HepG2 (cell line): ENCODE data around the gene DYNC2LI1. TPM values are rescaled to one million over a fixed set of nuclear protein-coding genes. Genes with fewer than 3 reads are reported as not detected.
A peak's percentile ranks its signal among the peaks of the same experiment; 100 is the strongest.

Experiments
- GATAD1 ChIP-seq: IDR thresholded peaks from 2 replicates; pipeline ENCODE4 v1.6.1; 2016; ENCODE audit warnings: missing genetic modification reagents, missing compliant biosample characterization
- KLF9 ChIP-seq: IDR thresholded peaks from 2 replicates; pipeline ENCODE4 v1.6.1; 2016; ENCODE audit warnings: low read depth
- MAZ ChIP-seq, 2 experiments: sonication (generic) in 1 of 2; formaldehyde crosslinking in 1 of 2; IDR thresholded peaks; 2 replicates each; pipeline versions ENCODE4 v1.5.0 to v1.6.1; 2012 to 2020; ENCODE audit warnings: low read depth in 2 of 2, mild to moderate bottlenecking in 2 of 2, borderline replicate concordance in 1 of 2, improper control_type of control experiment in 1 of 2, low read length in 1 of 2, missing genetic modification reagents in 1 of 2, moderate library complexity in 1 of 2
- NR2F1 ChIP-seq, 2 experiments: fragments of 450-650 bp in 1 of 2; formaldehyde crosslinking in 1 of 2; IDR thresholded peaks; 2 replicates each; pipeline versions ENCODE4 v1.5.0 to v1.6.1; 2016 to 2020; ENCODE audit warnings: mild to moderate bottlenecking in 1 of 2, missing compliant biosample characterization in 1 of 2, missing genetic modification reagents in 1 of 2, moderate library complexity in 1 of 2
- REXO4 ChIP-seq: sonication (generic); formaldehyde crosslinking; IDR thresholded peaks from 2 replicates; pipeline ENCODE4 v1.8.0; 2022; ENCODE audit warnings: missing genetic modification reagents, mild to moderate bottlenecking, borderline replicate concordance
- SALL1 ChIP-seq: sonication (generic); formaldehyde crosslinking; IDR thresholded peaks from 2 replicates; pipeline ENCODE4 v1.8.0; 2022; ENCODE audit warnings: mild to moderate bottlenecking, missing genetic modification reagents
- SRSF1 ChIP-seq: fragments of 200-400 bp; formaldehyde crosslinking; optimal IDR thresholded peaks from 2 replicates; pipeline ENCODE3; 2017; ENCODE audit warnings: mild to moderate bottlenecking, low read depth, low read length, moderate library complexity
- SRSF4 ChIP-seq: fragments of 200-400 bp; formaldehyde crosslinking; IDR thresholded peaks from one replicate; pipeline ENCODE4 v1.6.1; 2018; ENCODE audit warnings: mild to moderate bottlenecking, low read depth, low read length, moderate library complexity; ENCODE audit not compliant: poor library complexity, severe bottlenecking
- STAT5B ChIP-seq: sonication (generic); formaldehyde crosslinking; IDR thresholded peaks from 2 replicates; pipeline ENCODE4 v1.4.0; 2020; ENCODE audit warnings: missing genetic modification reagents
- ZBTB38 ChIP-seq: sonication (generic); formaldehyde crosslinking; IDR thresholded peaks from 2 replicates; pipeline ENCODE4 v1.5.1; 2020; ENCODE audit warnings: mild to moderate bottlenecking, missing genetic modification reagents
- ZNF20 ChIP-seq: sonication (generic); formaldehyde crosslinking; IDR thresholded peaks from 2 replicates; pipeline ENCODE4 v1.4.0; 2020; ENCODE audit warnings: mild to moderate bottlenecking, moderate library complexity, missing genetic modification reagents
- ZNF281 ChIP-seq: sonication (generic); formaldehyde crosslinking; IDR thresholded peaks from 2 replicates; pipeline ENCODE4 v1.4.0; 2020; ENCODE audit warnings: missing genetic modification reagents, borderline replicate concordance
- ZNF550 ChIP-seq: sonication (generic); formaldehyde crosslinking; IDR thresholded peaks from 2 replicates; pipeline ENCODE4 v1.4.0; 2020; ENCODE audit warnings: mild to moderate bottlenecking, missing genetic modification reagents, borderline replicate concordance
- ZNF598 ChIP-seq: sonication (generic); formaldehyde crosslinking; IDR thresholded peaks from 2 replicates; pipeline ENCODE4 v1.5.1; 2020; ENCODE audit warnings: mild to moderate bottlenecking, missing genetic modification reagents, borderline replicate concordance
- ZNF790 ChIP-seq: sonication (generic); formaldehyde crosslinking; IDR thresholded peaks from 2 replicates; pipeline ENCODE4 v1.8.0; 2022; ENCODE audit warnings: missing genetic modification reagents, mild to moderate bottlenecking, borderline replicate concordance
- polyA plus RNA-seq, 8 experiments: library from polyadenylated mRNA; depleted of rRNA in 3 of 8; stranded (reverse) in 7 of 8; unstranded in 1 of 8; fragments of >200 nt; fragmentation: Illumina TruSeq in 4 of 8; extraction: Trizol in 4 of 8; gene quantifications; 2 replicates each; pipeline versions ENCODE4 v1.2.1 to v1.2.3, GENCODE V29; 2011 to 2016; ENCODE audit warnings: low read depth in 4 of 8, missing spikeins in 1 of 8, mixed read lengths in 1 of 8; ENCODE audit not compliant: insufficient read depth in 1 of 8
- total RNA-seq, 5 experiments: library from RNA; depleted of rRNA; stranded (reverse); fragments of >200 nt; fragmentation: Illumina TruSeq; extraction: Trizol; gene quantifications; 2 replicates each; pipeline ENCODE4 v1.2.3, GENCODE V29; 2016; ENCODE audit warnings: low read depth in 1 of 5
- TF ChIP-seq, protein P1 (sequence below): sonication (generic); formaldehyde crosslinking; IDR thresholded peaks from 2 replicates; pipeline ENCODE4 v1.4.0; 2020; ENCODE audit warnings: missing genetic modification reagents, borderline replicate concordance
- TF ChIP-seq, protein P2 (sequence below): sonication (generic); formaldehyde crosslinking; IDR thresholded peaks from 2 replicates; pipeline ENCODE4 v1.4.0; 2020; ENCODE audit warnings: missing genetic modification reagents, borderline replicate concordance

The DYNC2LI1 gene
- total and polyA plus RNA-seq, 2 of the 13 experiments (the other 11 are each of a cell fraction or from before 2014, with no cell fraction given), result 16.9 to 23.2 TPM

DNA sequence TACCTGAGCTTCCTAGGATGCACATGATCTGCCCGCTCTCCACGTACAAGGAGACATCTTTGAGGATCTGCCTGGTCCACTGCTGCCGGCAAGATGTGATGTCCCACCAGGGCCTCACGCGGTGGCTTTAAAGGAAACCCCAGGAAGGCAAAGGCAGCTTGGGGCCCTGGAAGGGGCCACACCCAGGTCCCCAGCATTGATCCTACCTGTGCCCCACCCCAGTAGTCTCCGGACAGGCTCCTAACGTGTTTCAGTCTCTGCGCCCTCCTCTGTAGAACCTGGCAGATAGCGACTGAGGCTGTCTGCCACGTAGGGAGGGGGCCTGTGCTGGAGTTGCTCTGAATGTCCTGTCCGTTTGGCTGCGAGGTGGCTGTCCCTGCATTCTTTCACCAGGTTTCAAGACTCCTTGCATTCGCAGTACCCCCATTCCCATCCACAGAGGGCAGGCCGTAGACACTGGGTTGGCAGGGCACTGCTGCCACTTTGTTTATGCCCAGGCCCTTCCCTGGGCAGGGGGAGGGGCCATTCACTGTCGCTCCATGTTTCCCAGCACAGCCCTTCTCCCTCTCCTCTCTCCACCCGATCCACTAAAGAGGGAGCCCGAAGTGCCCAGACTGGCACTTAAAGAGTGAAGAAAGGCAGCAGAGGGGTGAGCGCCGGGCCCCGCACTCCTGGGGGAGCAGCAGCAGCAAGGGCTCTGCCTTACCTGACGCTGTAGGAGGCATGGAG lies 64.2 kb downstream of the DYNC2LI1 start (continued):
- TF ChIP-seq, protein P1, sequence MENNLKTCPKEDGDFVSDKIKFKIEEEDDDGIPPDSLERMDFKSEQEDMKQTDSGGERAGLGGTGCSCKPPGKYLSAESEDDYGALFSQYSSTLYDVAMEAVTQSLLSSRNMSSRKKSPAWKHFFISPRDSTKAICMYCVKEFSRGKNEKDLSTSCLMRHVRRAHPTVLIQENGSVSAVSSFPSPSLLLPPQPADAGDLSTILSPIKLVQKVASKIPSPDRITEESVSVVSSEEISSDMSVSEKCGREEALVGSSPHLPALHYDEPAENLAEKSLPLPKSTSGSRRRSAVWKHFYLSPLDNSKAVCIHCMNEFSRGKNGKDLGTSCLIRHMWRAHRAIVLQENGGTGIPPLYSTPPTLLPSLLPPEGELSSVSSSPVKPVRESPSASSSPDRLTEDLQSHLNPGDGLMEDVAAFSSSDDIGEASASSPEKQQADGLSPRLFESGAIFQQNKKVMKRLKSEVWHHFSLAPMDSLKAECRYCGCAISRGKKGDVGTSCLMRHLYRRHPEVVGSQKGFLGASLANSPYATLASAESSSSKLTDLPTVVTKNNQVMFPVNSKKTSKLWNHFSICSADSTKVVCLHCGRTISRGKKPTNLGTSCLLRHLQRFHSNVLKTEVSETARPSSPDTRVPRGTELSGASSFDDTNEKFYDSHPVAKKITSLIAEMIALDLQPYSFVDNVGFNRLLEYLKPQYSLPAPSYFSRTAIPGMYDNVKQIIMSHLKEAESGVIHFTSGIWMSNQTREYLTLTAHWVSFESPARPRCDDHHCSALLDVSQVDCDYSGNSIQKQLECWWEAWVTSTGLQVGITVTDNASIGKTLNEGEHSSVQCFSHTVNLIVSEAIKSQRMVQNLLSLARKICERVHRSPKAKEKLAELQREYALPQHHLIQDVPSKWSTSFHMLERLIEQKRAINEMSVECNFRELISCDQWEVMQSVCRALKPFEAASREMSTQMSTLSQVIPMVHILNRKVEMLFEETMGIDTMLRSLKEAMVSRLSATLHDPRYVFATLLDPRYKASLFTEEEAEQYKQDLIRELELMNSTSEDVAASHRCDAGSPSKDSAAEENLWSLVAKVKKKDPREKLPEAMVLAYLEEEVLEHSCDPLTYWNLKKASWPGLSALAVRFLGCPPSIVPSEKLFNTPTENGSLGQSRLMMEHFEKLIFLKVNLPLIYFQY (CRISPR knock-in tag), result 0 out of 2 replicates have a peak, but pooled peaks have one; percentile 32
- TF ChIP-seq REXO4, result 0 out of 2 replicates have a peak, but pooled peaks have one; percentile 13
- TF ChIP-seq NR2F1 (CRISPR knock-in tag; IDR thresholded peaks at IDR 0.05), result no peak
- TF ChIP-seq SRSF4, result no peak
- 0 out of 2 replicates have a peak, but pooled peaks have one; percentile 58 for TF ChIP-seq KLF9 (CRISPR knock-in tag)
- peak; percentile 15; the same call in 1 of the 2 replicates for TF ChIP-seq ZNF598 (CRISPR knock-in tag)
- no peak for TF ChIP-seq GATAD1
- no peak for TF ChIP-seq ZNF790 (CRISPR knock-in tag)
- no peak for TF ChIP-seq SRSF1
- no peak for TF ChIP-seq ZNF20 (CRISPR knock-in tag)
- no peak for TF ChIP-seq ZNF550 (CRISPR knock-in tag)
- peak; percentile 93; the same call in 1 of the 2 replicates for TF ChIP-seq ZBTB38 (CRISPR knock-in tag)
- peak; percentile 39; the same call in 1 of the 2 replicates for TF ChIP-seq SALL1 (CRISPR knock-in tag)
- TF ChIP-seq STAT5B (CRISPR knock-in tag), result no peak
- peak; percentile 65 for TF ChIP-seq ZNF281 (CRISPR knock-in tag)
- TF ChIP-seq, protein P2, sequence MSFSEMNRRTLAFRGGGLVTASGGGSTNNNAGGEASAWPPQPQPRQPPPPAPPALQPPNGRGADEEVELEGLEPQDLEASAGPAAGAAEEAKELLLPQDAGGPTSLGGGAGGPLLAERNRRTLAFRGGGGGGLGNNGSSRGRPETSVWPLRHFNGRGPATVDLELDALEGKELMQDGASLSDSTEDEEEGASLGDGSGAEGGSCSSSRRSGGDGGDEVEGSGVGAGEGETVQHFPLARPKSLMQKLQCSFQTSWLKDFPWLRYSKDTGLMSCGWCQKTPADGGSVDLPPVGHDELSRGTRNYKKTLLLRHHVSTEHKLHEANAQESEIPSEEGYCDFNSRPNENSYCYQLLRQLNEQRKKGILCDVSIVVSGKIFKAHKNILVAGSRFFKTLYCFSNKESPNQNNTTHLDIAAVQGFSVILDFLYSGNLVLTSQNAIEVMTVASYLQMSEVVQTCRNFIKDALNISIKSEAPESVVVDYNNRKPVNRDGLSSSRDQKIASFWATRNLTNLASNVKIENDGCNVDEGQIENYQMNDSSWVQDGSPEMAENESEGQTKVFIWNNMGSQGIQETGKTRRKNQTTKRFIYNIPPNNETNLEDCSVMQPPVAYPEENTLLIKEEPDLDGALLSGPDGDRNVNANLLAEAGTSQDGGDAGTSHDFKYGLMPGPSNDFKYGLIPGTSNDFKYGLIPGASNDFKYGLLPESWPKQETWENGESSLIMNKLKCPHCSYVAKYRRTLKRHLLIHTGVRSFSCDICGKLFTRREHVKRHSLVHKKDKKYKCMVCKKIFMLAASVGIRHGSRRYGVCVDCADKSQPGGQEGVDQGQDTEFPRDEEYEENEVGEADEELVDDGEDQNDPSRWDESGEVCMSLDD, result no peak
- TF ChIP-seq MAZ (IDR thresholded peaks at IDR 0.05; ENCODE audit: borderline replicate concordance, low read depth, low read length), result no peak
- no peak; the same call in none of the 2 replicates for TF ChIP-seq MAZ (CRISPR knock-in tag; IDR thresholded peaks at IDR 0.05; ENCODE audit: low read depth)
